Endothelial cell (in vitro differentiated cells): Measurements from ENCODE around the gene HS2ST1. TPM values are rescaled to one million over a fixed set of nuclear protein-coding genes. Genes with fewer than 3 reads are reported as not detected.

Source experiments
- DNase-seq: peaks from one replicate; pipeline ENCODE4 v3.0.0; 2021; ENCODE audit warnings: low spot score
- H3K27ac Mint-ChIP-seq: one replicate; pipeline ENCODE4 v1.8.0; 2021; ENCODE audit warnings: mixed read lengths, inconsistent platforms; ENCODE audit not compliant: unreplicated experiment
- H3K27me3 Mint-ChIP-seq: one replicate; pipeline ENCODE4 v1.8.0; 2021; ENCODE audit warnings: mild to moderate bottlenecking, moderate library complexity, mixed read lengths, inconsistent platforms; ENCODE audit not compliant: unreplicated experiment
- H3K36me3 Mint-ChIP-seq: one replicate; pipeline ENCODE4 v1.8.0; 2021; ENCODE audit warnings: mild to moderate bottlenecking, low read depth, mixed read lengths, inconsistent platforms; ENCODE audit not compliant: unreplicated experiment
- H3K4me1 Mint-ChIP-seq: one replicate; pipeline ENCODE4 v1.8.0; 2021; ENCODE audit warnings: mild to moderate bottlenecking, mixed read lengths, inconsistent platforms; ENCODE audit not compliant: unreplicated experiment
- H3K4me3 Mint-ChIP-seq: one replicate; pipeline ENCODE4 v1.8.0; 2021; ENCODE audit warnings: mild to moderate bottlenecking, mixed read lengths, inconsistent platforms; ENCODE audit not compliant: unreplicated experiment
- H3K9me3 Mint-ChIP-seq: one replicate; pipeline ENCODE4 v1.8.0; 2021; ENCODE audit warnings: mixed read lengths, inconsistent platforms; ENCODE audit not compliant: unreplicated experiment
- CTCF ChIP-seq: fragments of 200-600 bp; sonication (generic); IDR thresholded peaks from one replicate; pipeline ENCODE4 v1.5.0; 2021; ENCODE audit warnings: antibody characterized with exemption; ENCODE audit not compliant: unreplicated experiment
- total RNA-seq: library from RNA; stranded (reverse); fragmentation: NEBNext Ultra II Directional; extraction: Animal tissue kit (Norgen Biotek cat#: 25700); gene quantifications from one replicate; pipeline ENCODE4 v1.2.1, GENCODE V29; 2021; ENCODE audit not compliant: unreplicated experiment

Gene HS2ST1
- total RNA-seq, 1 donor from 2014 or later: 22.1 TPM

GRCh38 chr1:87089070-87089736 lies 174.8 kb downstream of the HS2ST1 start:
- Mint-ChIP-seq H3K4me1 (no peaks in the 10 kb centered on the region), H3K27ac (no peak overlapping the region), H3K4me3 (no peak overlapping the region), H3K36me3 (no peaks in the 10 kb centered on the region), H3K9me3 (no peaks in the 10 kb centered on the region), H3K27me3 (no peaks in the 10 kb centered on the region)
- DNase-seq: no peak
- TF ChIP-seq CTCF: no peak

GRCh38 chr1:87089823-87090222 lies 175.4 kb downstream of the HS2ST1 start:
- no peak overlapping the region for H3K27ac Mint-ChIP-seq
- H3K27me3 Mint-ChIP-seq: no peaks in the 10 kb centered on the region
- no peaks in the 10 kb centered on the region for H3K4me1 Mint-ChIP-seq
- no peaks in the 10 kb centered on the region for H3K9me3 Mint-ChIP-seq
- no peak for DNase-seq
- no peak overlapping the region for H3K4me3 Mint-ChIP-seq
- TF ChIP-seq CTCF: no peak
- no peaks in the 10 kb centered on the region for H3K36me3 Mint-ChIP-seq

- no peaks in the 10 kb centered on the region for H3K27me3 Mint-ChIP-seq
- no peak for DNase-seq
- H3K9me3 Mint-ChIP-seq: no peaks in the 10 kb centered on the region
- H3K4me1 Mint-ChIP-seq: no peaks in the 10 kb centered on the region
- H3K36me3 Mint-ChIP-seq: no peaks in the 10 kb centered on the region
- no peak overlapping the region for H3K4me3 Mint-ChIP-seq
- no peak for TF ChIP-seq CTCF
- no peak overlapping the region for H3K27ac Mint-ChIP-seq
Measured at GRCh38 chr1:87091425-87091824, 177.0 kb downstream of the HS2ST1 start.

- no peak for DNase-seq
- Mint-ChIP-seq H3K36me3 (no peaks in the 10 kb centered on the region), H3K4me3 (no peak overlapping the region), H3K27me3 (no peaks in the 10 kb centered on the region), H3K9me3 (no peaks in the 10 kb centered on the region), H3K27ac (no peak overlapping the region), H3K4me1 (no peaks in the 10 kb centered on the region)
- no peak for TF ChIP-seq CTCF
Measured at GRCh38 chr1:87092846-87093245, 178.4 kb downstream of the HS2ST1 start.

GRCh38 chr1:87093286-87093685 lies 178.9 kb downstream of the HS2ST1 start:
- TF ChIP-seq CTCF: no peak
- Mint-ChIP-seq H3K36me3 (no peaks in the 10 kb centered on the region), H3K27ac (no peak overlapping the region), H3K9me3 (no peaks in the 10 kb centered on the region), H3K4me3 (no peak overlapping the region), H3K27me3 (no peaks in the 10 kb centered on the region), H3K4me1 (no peaks in the 10 kb centered on the region)
- DNase-seq: no peak
